Cardiac septum (tissue), 1 donor: ENCODE results near the gene NAT9. TPM values are rescaled to one million over a fixed set of nuclear protein-coding genes. Genes with fewer than 3 reads are reported as not detected.

Experiments
- DNase-seq: peaks from one replicate; pipeline ENCODE4 v3.0.0-alpha.2; 2020; ENCODE audit warnings: low spot score
- intact Hi-C: fragments of 100-400 bp; cut with DNase I; formaldehyde crosslinking; loops from one replicate; pipeline ENCODE4 v1.14.0; 2022
- total RNA-seq: library from RNA; stranded (reverse); fragmentation: NEBNext Ultra II Directional; extraction: Animal tissue kit (Norgen Biotek cat#: 25700); gene quantifications from one replicate; pipeline ENCODE4 v1.2.1, GENCODE V29; 2021
- donor health status: DM: no; HTN: no; CAD: no.

NAT9 gene
- total RNA-seq, 1 donor from 2014 or later, result 27.6 TPM

DNA sequence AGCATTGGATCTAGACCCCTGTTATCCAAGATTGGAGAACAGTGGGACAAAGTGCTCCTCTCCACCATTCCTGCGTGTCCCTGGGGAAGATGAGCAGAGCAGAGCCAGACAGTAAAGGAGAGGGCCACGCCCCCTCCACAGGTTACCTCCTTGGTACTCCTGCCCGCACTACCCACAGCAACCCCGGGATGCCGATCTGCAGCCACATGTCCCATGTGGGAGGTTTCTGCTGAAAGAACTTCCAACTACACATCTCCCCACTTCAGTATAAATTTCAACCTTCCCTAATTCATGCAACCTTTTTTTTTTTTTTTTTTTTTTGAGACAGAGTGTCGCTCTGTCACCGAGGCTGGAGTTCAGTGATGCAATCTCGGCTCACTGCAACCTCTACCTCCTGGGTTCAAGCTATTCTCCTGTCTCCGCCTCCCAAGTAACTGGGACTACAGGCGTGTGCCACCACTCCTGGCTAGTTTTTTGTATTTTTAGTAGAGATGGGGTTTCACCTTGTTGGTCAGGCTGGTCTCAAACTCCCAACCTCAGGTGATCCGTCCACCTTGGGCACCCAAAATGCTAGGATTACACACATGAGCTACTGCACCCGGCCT, 36.8 kb downstream of the NAT9 start:
- no peak for DNase-seq
- intact Hi-C loops, result loop anchor here (5.0 to 10.0 kb wide), 2 partner anchors 82 to 175 kb away; partner anchors contain the start of gene CD300H

DNA sequence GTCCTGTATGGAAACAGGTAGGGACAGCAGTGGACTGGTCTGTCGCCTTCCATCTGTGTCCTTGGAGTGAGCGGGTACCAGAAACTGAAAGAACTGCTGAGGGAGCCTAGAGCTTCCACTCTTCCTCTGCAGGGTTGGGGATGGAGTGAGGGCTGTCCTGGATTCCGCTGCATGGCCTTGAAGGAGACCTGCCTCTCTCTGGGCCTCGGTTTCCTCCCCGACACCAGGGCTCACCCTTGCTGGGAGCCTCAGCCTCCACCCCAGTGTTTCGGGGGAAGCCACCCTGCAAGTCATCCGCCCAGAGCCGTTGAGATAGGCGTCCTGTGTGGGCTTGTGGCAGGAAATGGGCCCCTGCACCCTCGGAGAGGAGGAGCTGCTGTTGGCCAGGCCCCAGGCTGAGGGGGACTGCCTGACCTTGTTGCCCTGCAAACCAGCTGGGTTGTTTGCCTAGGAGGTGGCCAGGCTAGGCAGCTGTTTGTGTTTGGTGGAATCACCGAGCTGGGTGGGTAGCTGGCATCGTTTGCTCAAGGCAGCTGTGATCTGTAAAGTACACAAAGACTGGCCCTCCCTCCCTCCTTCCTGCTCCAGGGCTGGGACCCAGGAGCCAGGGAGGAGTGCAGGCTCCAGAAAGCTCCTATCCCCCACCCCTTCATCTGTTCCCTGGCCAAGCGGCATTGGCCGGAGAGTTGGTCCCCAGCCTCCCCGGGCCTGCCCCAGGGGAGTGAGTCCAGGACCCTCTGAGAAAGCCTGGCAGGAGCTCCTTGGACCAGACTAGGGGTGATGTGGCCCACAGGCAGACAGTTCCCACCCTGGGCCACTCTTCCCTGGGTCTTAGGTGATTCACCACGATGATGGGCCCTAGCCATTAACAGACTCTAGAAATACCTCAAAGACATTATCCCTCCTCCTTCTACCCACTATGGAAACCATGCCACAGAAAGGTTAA, 37.8 kb downstream of the NAT9 start:
- intact Hi-C loops, result loop anchor here (5.0 to 10.0 kb wide), 2 partner anchors 81 to 174 kb away; partner anchors contain the start of gene CD300H
- DNase-seq, result no peak

DNA sequence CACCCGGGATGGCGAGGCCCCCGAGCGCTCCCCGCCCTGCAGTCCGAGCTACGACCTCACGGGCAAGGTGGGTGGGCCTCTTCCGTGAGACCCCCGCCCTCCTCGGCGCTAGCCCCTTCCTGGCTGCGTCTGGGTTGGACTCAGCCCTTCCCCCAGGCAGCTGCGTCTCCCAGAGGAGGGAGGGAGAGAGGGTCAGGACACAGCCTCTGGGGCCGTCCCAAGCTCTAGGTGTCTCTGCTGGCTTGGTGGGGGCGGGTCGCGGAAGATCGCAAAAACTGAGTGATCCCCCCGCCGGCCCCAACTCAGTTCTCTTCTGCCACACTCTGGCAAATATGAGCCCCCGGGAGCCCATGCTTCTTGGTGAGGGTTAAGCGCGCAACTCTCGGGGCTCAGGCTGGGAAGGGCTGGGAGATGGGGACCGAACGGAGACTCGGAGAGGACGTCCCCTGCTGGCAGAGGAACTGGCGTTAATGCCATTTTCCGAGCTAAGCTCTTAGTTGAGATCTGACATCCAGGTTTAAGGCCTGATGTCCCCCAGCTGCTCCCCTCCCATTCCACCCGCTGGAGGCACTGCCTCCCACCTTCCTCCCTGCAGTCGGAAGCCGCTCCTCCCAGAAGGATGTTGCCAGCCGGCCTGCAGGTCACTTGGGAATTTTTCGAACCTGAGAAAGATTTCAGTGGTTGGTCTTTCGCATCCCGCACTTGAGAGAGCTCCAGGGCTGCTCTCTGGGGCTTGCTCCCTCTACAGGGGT, 38.7 kb downstream of the NAT9 start:
- no peak for DNase-seq
- intact Hi-C loops, result loop anchor here (5.0 to 10.0 kb wide), 2 partner anchors 80 to 173 kb away; partner anchors contain the start of gene CD300H

DNA sequence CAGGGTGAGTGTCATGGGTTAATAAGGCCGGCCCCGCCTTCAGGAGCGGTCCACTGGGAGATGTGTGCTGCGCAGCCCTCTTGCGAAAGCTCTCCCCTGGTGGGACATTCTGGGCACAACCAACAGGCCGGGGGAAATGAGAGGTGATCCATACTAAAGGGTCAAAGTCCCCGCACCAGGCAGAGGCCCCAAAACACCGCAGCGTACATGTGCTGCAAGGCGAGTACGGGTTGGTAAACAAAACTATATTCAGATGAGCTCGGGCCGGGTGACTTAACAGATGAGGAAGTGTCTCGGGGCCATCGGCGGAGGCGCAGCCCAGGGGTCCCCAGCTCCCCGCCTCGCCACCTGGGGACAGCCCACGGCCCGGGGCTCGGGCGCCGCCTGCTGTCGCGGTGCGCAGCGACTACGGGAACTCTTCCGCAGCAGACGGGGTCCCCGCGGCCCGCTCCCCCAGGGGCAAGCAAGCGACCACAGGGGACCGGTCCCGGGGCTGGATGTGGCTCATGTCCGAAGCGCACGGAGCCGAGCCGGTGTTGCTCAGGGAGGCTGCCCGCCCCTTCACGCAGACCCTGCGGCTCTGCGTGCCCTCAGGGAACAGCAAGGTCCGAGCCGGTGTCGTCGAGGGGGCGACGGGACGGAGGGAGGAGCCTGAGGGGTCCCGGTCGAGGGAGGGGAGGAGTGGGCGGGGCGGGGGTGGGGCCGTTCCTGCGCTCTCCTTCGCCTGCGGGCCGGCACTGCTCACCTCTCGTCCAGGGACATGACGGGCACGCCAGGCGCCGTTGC, 39.4 kb downstream of the NAT9 start, which contains the start of gene RAB37:
Gene RAB37, plus strand, starts transcription at position 744 of the 786 bp plus-strand sequence. Its CDS starts 17 bp downstream, at position 761.
- DNase-seq, result peak; percentile 79
- intact Hi-C loops, result loop anchor here (5.0 to 10.0 kb wide), 2 partner anchors 79 to 172 kb away; partner anchors contain the start of gene CD300H

DNA sequence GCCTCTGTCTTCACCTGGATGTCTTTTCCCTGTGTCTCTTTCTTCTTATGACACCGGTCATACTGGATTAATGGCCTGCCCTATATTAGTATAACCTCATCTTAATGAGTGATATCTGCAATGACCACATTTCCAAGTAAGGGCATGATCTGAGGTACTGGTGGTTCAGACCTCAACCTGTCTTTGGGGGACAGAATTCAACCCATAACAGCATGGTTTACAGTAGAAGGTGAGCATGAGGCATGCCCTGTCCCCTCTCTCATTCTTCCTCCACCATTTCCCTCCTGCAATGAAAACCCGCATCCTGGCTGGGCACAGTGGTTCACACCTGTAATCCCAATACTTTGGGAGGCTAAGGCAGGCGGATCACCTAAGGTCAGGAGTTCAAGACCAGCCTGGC, 41.9 kb downstream of the NAT9 start:
- intact Hi-C loops, result loop anchor here (10.0 kb wide), 1 partner anchor 169 kb away; the partner anchor contains the start of gene CD300H
- DNase-seq, result no peak

DNA sequence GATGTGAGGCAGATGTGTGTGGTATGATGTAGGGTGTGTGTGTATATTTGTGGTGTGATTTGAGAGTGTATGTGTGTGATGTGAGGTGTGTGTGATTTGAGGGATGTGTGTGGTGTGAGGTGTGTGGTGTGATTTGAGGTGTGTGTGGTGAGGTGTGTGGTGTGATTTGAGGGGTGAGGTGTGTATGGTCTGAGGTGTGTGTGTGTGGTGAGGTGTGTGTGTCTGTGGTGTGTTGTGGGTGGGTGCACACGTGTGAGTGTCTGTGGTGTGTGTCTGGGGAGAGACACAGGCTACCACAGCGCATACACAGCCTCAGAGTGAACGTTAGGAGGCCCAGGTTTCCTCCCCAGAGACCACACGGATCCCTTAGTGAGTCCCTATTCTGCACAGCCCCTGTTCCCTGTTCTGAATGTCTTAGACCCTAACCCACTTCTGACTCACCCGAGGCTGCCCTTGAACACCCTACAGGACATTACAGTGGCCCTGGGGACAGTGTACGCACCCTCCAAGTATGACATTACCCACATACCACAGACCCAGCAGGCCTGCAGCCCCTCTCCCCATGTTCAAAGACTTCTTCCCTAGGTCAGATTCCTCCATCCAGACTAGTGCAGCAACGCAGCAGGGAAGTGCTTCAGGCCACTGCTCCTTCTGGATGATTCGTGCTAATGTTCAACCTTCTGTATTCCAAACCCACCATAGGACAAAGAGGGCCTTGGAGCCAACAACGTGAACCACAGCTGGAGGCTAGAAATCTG, 42.6 kb downstream of the NAT9 start:
- DNase-seq, result no peak
- intact Hi-C loops, result loop anchor here (10.0 kb wide), 1 partner anchor 169 kb away; the partner anchor contains the start of gene CD300H

DNA sequence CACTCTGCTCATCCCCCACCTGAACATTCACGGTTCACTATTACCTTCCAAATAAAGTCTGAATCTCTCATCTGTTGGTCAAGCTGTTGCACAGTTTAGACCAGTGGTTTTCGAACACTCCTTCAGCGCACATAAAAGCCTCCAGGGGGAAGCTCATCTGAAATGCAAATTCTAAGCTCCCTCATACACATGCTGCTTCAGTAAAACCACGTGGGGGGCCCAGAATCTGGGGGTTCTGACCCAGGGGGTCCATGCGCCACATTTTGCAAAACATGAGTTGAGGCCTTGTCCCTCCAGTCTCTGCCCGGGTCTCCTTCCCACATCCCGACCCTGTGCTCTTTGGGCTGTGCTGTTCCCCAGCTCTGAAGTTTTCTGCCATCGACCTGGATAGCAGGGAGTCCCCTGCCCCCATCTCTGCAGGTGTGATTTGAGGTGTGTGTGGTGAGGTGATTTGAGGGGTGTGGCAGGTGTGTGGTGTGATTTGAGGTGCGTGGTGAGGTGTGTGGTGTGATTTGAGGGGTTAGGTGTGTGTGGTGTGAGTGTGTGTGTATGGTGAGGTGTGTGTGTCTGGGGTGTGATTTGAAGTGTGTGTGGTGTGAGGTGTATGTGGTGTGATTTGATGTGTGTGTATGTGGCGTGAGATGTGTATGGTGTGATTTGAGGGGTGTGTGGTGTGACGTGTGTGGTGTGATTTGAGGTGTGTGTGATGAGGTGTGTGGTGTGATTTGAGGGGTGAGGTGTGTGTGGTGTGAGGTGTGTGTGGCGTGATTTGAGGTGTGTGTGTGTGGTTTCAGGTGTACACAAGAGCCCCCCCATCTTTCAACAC, 43.9 kb downstream of the NAT9 start:
- intact Hi-C loops, result loop anchor here (10.0 kb wide), 1 partner anchor 167 kb away; the partner anchor contains the start of gene CD300H
- no peak for DNase-seq

DNA sequence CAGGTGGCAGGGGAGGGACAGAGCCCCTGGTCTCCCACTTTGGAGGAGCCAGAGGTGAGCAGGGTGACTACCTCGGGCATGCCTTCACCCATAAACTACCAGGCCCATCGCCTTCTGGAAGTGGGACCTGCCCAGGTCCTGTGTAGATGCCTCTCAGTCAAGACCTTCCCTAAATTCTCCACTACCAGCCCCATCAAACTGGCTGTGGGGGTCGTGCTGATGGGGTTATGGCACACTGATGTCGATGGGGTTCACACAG, 44.9 kb downstream of the NAT9 start:
- intact Hi-C loops, result loop anchor here (10.0 kb wide), 1 partner anchor 166 kb away; the partner anchor contains the start of gene CD300H
- DNase-seq, result no peak

DNA sequence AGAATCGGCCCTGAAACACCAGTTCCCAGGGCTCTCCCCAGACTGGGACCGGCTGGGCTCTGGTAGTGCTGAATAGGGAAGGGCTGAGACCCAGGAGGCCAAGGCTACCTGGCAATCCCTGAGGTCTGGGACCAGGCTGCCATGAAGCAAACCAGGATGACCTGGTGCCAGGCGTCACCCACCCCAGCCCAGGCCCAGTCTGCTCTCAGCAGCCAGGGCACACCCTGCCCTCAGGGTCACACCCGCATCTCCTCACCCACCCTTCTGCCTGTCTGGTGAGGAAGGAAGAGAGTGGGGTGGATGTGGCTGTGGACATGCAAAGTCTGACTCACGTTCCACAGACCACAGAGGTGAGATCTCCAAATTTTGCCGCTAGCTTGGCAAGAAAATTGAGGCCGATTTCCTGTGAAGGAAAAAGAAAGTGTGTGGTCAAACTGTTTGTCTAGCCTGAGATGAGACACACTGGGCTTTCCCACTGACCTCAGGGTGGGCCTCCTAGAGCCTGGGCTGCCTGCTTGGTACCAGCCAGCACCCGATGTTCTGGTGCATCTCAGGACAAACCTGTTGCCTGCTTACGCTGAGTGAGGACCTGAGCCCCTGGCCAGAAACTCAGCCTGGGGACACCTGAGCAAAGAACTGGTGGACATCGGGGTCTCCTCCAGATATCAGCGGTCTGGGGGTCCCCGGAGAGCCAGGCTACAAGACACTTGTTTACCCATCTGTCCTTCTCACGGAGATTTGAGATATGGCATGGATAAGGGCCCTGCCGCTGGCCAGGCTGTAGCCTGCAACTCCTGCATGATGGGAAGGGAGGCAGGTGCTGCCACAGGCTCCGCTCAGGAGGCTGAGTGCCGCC, 45.4 kb downstream of the NAT9 start:
- DNase-seq, result no peak
- intact Hi-C loops, result loop anchor here (10.0 kb wide), 1 partner anchor 166 kb away; the partner anchor contains the start of gene CD300H

DNA sequence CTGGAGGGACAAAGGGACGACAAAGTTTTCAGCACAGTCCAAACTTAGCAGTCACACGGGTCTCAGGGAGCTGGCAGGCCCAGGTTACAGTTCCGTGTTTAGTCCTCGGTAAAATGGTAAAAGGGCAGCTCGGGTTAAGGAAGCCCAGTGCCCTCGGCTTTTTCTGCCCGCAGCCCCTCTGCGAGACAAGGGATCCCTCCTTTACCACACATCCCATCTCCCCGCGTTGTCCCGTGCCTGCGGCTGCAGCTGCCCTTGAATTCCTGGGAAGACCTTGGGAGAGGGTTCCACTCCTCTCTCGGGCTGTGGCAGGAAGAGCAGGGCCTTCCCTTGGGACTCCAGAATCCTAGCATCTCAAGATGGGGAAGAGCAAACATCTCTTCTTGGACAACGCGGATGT, 46.3 kb downstream of the NAT9 start:
- intact Hi-C loops, result loop anchor here (10.0 kb wide), 1 partner anchor 165 kb away; the partner anchor contains the start of gene CD300H
- DNase-seq, result no peak

DNA sequence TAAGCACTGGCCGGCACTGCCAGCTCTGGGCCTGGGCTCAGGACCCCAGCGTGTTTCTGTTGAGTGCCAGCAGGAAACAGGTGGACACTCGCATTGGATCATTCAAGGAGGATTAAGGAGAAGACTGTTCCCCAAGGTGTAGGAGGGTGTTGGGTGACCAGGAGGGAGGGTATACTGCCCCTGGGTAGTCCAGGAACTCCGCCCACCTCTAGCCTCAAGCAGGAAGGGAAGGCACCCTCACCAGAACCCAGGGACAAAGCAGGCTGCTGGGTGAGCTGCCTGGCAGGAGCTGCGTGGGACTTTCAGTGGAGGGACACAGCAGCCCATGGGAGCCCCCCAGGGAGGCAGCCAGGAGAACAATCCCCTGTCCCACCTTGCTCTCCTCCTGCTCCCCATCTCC, 46.8 kb downstream of the NAT9 start:
- intact Hi-C loops, result no loop called here
- no peak for DNase-seq

DNA sequence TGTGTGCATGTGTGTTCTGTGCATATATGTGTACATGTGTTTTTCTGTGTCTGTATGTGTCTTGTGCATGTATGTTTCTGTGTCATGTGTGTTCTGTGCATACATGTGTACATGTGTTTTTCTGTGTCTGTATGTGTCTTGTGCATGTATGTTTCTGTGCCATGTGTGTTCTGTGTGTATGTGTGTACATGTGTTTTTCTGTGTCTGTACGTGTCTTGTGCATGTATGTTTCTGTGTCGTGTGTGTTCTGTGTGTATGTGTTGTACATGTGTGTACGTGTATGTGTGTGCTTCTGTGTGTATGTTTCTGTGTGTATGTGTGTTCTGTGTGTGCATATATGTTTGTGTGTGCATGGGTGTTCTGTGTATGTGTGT, 47.5 kb downstream of the NAT9 start:
- intact Hi-C loops, result no loop called here

DNA sequence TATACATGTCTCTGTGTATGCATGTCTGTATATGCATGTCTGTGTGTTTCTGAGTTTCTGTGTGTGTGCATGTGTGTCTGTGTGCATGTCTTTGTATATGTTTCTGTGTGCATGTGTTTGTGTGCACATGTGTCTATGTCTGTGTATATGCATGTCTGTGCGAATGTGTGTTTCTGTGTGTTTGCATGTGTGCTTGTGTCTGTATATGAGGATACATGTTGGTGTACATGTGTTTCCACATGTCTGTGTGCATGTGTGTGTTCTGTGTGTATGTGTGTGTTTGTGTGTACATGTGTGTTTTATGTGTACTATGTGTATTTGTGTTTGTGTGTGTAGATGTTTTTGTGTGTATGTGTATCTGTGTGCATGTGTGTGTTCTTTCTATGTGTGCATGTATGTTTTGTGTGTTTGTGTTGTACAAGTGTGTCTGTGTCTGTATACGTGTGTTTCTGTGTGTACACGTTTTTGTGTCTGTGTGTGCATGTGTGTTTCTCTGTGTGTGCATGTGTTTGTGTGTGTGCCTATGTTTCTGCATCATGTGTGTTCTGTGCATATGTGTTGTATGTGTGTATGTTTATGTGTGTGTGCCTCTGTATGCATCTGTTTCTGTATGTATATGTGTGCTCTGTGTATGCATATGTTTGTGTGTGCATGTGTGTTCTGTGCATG, 48.0 kb downstream of the NAT9 start:
- intact Hi-C loops, result no loop called here

More for the DNA sequence above, 47.5 kb downstream of the NAT9 start:
- DNase-seq, result no peak

DNA sequence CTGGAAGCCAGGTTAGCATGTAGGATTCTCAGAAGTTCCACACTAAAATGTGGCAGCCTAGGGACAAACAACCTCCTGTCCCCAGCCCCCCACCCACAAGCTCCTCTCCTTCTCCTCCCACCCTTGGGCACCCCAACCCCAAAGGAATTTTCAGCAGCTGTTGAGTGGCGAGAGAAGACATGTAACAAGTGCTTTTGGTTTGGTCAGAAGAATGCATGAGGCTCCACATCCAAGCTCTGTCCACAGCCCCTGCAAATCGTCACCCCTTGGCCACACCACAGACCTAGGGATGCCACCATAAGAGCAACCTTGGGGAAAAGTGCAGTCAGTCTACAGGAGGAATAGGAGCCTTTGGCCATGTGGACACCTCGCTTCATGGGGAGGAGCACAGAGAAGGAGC, 51.0 kb downstream of the NAT9 start:
- no peak for DNase-seq
- intact Hi-C loops, result no loop called here

More for the DNA sequence above, 48.0 kb downstream of the NAT9 start:
- no peak for DNase-seq

DNA sequence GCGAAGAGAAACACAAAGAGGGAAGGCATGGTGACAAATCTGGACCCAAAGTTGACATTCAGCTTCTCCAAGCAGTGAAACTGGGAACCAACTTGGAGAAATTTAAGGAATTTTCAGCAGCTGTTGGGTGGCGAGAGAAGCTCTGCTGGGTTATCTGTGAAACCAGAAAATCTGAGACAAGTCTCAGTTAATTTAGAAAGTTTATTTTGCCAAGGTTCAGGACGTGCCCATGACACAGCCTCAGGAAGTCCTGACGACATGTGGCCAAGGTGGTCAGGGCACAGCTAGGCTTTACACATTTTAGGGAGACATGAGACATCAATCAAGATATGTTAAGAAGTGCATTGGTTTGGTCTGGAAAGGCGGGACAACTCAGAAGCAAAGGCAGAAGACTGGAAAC, 52.3 kb downstream of the NAT9 start:
- no peak for DNase-seq
- intact Hi-C loops, result no loop called here

DNA sequence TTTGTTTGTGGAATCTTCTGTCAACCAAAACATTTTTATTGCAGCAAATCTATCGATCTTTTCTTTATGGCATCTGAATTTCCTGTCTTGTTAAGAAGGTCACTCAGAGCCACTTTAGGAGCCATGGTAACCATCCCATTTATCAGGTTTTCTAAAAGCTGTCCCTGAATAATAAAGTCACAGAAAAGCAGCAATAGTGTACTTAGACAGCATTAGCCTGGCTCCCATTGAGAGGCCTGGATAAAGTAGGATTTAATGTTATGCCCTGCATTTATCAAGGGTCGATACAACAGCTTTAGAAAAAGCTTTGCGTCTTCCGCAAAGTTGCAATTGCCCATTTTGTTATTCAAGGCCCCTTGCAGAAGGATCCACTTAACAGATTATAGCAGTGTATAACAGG, 53.4 kb downstream of the NAT9 start:
- intact Hi-C loops, result no loop called here
- DNase-seq, result no peak
